ENCODE data around the gene ROGDI.

The ROGDI gene

DNA sequence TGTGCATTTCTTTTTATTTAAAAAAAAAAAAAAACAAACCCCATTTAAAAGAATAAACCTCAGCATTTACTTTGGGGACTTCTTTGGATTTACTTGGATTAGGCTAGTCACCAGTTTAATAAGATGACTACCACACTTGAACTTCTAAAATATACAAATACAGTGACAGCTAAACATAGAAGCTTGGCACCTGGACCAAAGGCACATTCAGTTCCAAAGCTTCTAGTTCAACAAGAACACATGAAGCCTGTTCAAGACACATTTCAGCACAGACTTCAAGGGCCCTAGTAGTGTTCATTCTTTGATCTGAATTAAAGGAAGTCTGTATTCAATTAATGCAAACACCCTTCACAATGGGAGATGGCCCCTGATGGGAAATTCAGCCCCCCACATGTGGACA lies 11.6 kb upstream of the ROGDI start:
- DNase-seq (ENCODE audit: low read depth in 2 of 2) = no peak

DNA sequence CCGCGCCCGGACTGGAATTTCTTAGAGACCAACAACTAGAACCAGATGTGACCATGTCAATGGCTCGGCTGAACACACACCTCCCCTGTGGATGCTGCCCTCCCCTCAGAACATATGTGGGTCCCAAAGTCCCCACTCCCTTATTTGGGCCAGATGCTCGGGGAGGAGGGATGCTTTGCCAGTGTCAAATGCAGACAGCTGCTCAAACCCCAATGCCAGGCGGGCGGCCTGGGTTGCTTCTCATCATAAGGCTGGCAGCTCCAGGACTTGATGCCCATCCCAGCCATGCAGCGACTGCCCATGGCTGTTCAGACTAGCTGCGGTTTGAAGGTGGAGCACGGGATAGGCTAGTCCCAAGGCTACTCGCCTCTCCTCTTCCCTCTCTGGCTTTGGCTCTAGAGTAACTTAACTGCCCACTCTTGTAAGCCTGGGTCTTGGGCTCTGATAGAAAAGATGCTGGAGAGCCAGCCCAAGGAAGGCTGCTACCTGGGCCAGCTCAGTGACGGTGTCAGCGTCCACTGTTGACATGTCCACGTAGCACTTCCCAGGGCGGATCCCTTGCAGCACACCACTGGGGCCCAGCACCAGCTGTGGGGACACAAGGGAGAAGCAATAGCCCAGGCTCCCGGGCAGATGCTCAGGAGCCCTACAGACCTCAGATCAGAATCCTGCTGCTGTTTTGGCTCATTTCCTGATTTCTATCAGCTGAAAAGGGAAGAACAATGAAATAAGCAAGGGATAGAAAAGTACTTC lies 11.0 kb upstream of the ROGDI start:
- DNase-seq (ENCODE audit: low read depth in 2 of 2) = no peak

DNA sequence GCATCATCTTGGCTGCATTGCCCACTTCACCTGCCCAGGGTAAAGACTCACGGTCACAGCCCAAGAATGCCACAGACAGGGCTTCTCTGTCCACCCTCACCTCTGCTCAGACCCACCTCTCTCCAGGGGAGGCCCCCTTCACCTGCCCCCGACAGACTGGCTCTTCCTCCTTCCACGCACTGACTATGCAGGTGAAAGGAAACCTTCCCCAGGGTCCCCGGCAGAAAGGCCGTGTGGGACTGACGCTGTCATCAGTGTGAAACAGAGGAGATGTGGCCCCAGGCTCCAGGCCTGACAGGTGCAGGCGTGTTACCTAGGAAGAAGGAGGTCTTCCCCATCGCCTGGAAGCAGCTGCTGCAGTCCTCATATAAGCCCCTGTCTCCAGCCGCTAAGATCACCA lies 9.3 kb upstream of the ROGDI start:
- no peak for DNase-seq (ENCODE audit: low read depth in 2 of 2)

DNA sequence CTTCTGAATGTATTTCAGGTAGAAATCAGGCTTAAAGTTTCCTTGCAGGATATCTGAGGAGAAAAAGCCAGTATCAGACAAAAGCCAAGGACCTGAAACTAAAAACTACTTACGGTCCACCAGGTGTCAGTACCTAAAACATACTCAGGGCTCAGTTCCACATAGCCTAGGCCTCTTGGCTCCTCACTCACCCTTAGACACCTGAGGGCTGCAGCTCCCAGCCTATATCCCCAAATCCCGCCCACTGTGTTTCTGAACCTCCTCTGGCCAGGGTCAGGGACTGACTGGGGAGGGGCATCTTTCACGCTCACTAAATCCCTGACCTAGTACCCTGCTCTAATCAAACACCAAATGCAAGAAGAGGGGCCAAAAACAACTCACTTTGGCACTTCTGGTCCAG lies 8.8 kb upstream of the ROGDI start:
- no peak for DNase-seq (ENCODE audit: low read depth in 2 of 2)

DNA sequence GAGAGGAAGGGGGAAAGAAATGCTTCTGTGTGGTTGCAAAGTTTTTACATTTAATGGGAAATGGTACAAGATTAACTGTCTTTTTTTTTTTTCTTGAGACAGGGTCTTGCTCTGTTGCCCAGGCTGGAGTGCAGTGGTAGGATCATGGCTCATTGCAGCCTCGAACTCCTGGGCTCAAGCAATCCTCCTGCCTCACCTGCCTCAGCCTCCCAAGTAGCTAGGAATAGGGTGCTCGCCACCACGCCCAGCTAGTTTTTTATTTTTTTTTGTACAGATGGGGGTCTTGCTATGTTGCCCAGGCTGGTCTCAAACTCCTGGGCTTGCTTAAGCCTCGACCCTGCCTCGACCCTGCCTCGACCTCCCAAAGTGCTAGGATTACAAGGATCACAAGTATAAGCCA lies 3.8 kb upstream of the ROGDI start:
- DNase-seq (ENCODE audit: low read depth in 2 of 2) = no peak

DNA sequence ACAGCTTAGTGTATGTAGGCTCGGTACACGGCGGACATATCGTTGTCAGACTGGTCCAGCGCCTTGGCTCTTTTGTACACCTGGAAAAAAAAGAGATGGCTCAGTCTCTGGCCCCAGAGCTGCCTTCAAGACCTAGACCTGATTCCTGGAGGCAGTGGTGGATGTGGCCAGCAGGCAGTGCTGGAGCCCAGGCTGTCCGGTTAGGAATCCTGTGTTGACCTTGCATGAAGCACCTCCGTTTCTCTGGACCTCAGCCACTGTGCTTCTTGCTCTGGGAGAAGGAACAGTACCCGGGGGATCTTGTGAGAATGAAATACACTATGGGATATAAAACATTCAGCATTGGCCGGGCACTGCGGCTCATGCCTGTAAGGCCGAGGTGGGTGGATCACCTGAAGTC lies 2.8 kb upstream of the ROGDI start:
- no peak for DNase-seq (ENCODE audit: low read depth in 2 of 2)

DNA sequence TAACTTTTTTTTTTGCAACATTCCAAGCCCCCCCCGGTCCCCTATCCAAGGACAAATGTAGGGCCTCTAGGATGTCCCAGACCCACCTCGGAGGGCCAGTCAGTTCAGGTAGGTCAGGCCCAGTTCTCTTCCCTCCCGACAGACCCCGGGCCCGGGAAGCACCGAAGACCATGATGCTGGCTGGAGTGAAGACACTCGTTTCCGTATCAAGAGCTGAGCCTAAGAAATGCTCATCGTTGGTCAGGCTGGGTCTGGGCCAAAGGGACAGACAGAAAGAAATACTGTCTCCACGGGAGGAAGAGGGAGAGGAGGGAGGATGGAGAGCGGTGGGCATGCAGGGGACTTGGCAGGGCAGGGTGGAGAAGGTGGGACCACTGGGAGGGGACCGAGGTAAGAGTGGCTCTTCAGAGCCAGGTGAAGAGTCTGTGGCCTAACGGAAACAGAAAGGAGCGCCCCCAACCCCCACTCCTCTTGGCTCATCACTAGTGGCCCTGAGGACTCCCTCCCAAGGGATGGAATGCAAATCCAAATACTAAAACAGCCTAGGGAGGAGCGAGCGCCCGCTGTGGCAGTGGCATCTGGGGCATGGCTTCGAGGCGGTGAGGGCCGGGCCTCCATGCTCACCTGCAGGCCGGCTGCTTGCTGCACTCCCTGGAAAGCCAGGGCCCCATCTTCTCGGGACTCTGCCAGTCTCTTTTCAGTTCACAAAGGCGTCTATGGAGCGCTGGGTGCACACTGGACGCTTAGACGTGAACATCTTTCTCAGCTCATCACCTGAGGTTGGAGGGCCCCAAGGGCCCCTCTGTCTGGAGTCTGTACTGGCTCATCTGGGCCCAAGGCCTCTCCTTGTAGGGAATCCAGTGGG lies 1.7 kb upstream of the ROGDI start:
- no peak for DNase-seq (ENCODE audit: low read depth in 2 of 2)

DNA sequence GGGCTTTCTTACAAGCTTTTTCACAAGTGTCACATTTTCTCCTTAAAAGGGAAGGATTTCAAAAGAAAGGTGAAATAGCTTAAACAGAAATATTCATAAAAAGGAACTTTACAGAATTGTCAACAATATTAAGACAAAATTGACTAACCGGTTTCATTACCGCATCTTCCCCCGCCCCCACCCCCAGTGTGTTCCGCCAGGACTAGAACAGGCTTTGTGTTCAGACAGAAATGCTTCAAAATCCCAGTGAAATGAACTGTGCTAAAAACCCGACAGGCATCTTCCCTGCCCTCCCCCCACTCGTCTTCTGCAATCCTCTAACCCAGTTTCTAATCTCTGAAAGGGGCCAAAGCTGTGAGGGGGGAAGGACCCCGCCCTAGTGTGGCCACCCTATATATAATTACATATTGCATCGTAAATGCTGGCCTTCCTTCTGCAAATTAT lies 990 bp upstream of the ROGDI start:
- DNase-seq (ENCODE audit: low read depth in 2 of 2) = no peak

DNA sequence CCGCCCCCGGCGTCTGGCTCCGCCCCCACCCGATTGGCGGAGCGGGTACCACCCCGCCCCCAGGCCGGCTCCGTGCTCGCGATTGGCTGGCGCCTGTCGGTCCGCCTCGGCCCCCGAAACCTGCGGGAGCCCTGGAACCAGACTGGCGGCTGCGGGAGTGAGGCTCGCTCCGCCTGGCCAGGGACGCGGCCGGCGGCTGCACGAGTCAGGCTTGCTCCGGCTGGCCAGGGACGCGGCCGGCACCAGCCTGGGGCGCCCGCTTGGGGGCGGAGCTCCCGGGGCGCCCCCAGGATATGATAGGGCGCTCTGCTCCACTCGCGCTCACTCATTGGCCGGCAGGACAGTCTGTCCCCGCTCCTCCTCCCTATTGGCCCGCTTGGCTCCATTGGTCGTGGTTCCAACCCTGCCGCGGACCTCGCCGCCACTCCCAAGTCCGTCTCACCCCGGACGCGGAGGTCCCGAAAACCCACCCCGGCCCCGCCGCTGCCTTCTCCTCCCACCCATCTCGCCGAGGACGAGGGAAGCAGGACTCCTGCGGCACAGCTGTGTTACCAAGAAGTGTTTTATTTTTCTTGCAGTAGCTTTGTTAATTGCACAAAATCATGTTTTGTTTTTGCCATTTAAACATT lies 340 bp upstream of the ROGDI start:
- DNase-seq (ENCODE audit: low read depth in 2 of 2) = peak; percentile 72 to 80

DNA sequence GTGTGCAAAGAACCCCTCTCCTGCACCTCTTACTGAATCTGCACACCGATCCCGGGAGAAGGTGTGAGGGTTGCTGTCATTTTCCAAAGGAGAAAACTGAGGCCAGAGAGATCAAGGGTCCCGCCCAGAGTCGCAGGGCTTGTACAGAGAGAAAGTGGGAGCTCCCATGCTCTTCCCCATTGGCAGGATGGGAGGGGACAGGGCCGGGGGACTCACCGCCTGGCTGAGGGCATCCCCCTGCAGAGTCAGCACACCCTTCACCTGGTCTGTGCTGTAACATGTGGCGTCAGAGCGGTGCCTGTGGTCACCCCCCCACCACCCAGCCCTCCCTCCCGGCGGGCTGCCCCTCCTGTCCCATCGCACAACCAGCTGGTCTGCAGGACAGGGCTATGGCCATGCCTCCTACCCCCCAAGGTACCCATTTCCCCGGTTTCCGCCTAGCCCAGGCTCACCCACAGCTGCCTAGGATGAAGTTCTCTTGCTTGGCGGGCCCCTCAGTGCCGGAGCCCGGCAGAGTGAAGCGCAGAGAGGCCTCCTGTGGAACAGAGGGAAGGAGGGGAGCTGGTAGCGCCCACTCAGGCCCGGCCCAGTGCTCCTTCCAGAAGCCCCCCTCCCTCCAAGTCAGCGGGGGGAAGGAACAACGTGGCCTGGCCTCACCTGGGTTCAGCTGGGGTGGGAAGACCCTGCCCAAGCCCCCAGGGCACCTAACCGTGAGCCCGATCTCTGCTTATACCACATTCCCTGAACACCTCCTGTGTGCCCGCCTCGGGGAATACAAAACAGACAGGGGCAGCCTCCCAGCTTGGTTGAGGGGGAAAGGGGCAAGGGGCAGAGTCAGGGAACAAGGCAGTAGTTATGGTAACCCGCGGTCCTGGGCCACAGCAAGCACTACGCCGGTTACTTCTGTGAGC lies 1.1 kb downstream of the ROGDI start:
- no peak for DNase-seq (ENCODE audit: low read depth in 2 of 2)

DNA sequence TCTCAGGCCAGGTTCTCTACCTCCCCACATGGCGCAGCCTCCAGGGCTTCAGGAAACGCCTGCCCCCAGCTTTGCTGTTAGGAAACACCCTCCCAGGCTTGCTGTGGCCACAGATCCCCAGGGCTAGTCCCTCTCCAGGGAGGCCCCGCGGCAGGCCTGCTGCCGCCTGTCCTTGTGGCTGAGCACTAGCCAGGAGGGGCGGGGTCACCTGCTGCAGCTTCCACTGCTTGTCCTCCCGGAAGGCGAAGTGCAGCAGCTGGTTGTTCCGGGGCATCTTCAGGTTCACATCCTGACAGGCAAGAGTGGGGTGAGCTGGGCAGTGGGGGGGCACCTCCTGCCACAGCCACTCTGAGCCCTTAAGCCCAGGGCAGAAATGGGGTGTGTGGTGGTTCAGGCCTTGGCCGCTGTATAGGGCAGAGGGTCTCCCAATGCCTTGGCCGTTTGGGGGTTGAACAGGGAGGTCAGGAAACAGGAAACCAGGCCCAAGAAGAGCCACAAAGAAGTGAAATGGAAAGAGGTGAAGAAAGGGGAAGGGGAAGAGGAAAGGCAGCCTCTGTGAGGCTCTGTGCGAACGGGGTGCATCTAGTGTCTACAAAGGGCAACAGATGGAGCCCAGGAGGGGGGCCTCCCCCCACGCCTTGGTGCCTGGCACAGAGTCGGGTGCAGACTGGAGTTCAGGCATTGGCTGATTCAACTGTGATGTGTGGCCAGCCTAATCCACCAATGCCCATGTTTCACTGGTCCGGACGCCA lies 2.0 kb downstream of the ROGDI start:
- DNase-seq (ENCODE audit: low read depth in 2 of 2) = no peak

DNA sequence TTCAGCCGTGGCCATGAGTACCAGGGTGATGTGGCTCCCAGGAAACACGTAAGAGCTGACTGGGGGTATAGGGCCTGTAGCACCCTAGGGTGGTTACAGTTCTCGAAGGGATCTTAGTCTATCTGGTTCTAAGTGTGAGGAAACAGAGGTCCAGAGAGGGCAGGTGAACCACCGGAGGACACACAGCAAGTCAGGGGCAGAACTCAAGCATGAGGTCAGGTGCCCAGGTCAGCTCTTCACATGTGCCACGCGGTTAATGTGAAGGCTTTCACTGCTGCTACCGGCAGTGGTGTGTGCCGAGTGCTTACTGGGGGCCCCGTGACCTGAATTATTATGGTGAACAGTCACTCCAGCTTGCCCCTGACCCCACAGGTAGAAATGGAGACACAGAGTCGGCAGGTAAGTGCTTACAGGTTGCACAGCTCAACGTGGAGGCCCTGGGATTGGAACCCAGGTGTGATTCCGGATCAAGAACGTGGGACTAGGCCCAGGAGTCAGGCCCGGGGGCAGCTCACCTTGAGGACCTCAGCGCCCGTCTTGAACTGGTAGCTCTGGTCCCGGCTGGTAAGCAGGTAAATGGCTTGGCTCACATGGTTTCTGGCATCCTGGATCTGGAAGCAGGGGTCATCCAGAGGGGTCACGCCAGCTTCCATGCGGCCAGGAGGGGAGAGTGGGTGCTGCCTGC lies 3.1 kb downstream of the ROGDI start:
- no peak for DNase-seq (ENCODE audit: low read depth in 2 of 2)

DNA sequence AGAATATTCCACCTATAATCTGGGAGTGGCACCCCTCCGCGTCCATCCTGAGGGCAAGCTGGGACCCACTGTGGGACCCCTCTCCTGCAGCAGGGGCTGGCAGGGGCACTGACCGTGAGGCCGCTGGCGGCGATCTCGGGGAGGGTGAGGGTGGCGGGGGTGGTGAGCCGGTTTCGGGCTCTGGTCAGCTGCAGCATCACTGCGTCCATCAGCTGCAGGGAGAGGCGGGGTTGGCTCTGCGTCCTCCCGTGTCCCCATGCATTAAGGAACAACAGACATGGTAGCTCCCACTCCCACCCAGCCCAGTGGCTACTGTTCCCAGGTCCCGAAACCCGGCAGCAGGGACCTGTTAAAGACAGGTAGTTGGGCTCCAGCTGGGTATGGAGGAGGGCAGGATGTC lies 4.0 kb downstream of the ROGDI start:
- DNase-seq (ENCODE audit: low read depth in 2 of 2) = no peak

DNA sequence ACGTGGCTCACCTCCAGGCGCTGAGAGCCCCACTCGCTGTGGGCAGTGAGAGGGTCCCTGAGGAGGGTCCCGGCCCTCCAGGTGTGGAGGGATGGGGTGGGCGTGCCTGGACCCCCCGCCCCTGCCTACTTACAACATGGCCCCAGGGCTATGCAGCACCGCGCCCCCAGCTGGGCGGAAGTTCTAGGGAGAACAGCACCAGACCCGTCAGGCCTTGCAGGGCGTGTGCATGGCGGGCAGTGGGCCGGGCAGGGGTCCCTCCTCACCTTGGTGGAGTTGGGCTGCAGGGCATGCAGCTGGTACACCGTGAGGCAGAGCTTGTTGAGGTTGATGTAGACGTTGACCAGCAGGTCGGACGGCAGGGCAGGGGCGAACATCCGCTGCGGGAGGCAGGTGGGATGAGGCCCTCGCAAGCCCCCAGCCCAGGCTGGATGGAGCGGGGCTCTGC lies 4.6 kb downstream of the ROGDI start:
- no peak for DNase-seq (ENCODE audit: low read depth in 2 of 2)

DNA sequence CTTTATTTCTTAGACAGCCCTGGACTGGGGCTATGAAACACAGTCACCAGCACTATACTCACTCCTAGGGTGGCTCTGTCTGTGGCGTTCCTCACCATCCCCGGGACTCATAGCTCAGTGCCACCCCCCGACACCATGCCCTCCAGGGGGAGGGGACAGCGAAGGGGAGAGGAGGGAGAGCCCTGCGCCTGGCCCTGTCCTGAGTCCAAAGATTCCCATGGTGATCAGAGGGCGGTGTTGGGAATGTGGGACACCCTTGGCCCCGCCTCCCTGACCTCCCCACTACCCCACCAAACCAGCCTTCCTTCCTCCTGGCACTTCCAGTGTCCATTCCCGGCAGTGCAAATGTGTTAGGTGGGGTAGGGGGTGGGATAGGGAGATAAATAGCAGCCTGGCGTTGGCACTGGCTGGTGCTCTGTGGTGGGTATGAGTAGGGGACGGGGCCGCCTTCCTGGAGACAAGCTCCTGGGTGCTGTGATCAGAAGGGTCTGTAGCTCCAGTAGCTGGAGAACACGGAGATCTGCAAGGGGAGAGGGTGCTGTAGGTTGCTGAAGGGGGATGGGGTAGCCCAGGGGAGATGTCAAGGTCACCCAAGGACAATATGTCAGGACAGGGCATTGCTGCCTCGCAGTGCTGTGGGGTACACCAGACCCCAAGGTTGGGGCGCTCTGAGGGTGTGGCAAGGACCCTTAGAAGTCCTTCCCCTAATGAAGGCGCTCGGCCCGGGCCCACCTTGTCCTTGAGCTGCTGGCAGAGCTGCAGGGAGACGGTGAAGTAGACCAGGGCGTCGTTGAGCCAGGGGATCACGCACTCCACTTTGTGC lies 5.2 kb downstream of the ROGDI start:
- no peak for DNase-seq (ENCODE audit: low read depth in 2 of 2)

DNA sequence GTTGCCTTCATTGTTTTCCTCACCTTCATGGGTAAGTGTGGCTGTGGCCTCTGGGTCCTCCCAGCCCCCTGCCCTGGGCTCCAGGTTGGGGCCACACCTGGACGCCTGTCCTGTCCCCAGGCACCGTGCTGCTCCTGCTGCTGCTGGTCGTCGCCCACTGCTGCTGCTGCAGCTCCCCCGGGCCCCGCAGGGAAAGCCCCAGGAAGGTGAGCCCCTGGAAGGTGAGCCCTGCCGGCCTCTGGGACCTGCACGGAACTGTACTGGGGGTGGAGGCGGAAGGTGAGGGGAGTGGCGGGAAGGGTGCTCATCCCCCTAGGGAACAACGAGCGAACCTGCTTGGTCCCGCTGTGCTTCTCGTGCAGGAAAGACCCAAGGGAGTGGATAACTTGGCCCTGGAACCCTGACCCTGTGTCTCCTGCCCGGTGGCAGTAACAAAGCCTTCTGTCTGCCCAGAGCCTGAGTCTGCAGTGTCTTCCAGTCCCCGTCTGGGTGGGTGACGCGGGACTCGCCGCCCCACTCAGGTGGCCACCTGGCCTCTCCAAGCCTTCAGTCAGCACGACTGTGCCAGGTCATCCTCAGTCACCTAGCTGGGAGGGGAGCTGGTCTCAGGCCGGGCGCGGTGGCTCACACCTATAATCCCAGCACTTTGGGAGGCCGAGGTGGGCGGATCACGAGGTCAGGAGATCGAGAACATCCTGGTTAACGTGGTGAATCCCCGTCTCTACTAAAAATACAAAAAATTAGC lies 6.4 kb downstream of the ROGDI start:
- DNase-seq (ENCODE audit: low read depth in 2 of 2) = no peak

DNA sequence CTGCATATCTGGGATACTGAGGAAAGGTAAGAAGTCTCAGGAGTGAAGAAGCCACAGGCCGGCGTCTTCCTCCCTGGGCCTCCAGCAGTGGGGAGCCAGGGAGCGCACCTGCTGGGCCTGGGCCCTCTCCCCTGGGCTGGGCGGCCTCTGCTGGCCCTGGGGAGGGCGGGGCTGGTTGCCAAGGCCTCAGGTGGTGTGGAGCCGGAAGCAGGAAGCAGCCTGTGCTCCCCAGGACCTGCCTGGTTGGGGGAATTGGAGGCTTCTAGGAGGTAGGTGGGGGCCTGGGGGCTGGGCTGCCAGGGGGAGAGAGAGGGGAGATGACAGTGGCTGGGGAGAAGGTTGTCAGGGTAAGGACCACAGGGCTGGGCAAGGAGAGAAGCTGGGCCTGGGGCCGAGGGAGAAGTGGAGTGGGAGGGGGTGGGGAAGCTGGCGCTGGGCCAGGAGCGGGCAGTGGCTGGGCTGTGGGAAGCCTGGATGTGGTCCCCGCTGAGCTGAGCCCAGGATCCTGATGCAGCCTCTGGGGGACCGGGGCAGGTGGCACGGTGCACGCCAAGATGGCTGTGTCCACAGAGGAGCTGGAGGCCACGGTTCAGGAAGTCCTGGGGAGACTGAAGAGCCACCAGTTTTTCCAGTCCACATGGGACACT lies 7.1 kb downstream of the ROGDI start, which contains the start of gene SMIM22:
Gene SMIM22 (plus strand): TSS at position 189 of the 647 bp plus-strand sequence. CDS start 366 bp downstream, at position 555.
- no peak for DNase-seq (ENCODE audit: low read depth in 2 of 2)

DNA sequence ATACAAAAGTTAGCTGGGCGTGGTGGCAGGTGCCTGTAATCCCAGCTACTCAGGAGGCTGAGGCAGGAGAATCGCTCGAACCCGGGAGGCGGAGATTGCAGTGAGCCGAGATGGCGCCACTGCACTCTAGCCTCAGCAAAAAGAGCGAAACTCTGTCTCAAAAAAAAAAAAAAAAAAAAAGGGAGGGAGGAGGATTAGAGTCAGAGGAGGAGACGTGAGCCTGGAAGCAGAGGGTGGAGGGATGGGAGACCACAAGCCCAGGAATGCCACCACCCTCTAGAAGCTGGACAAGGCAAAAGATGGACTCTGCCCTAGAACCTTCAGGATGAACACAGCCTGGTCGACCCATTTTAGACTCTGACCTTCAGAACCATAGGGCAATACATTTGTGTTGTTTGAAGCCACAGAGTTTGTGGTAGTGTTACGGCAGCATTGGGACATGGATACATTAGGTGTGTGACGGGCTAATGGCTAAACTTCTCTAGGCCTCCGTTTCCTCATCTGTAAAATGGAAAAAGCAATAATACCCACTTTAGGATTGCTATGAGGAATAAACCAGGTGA lies 9.4 kb downstream of the ROGDI start:
- no peak for DNase-seq (ENCODE audit: low read depth in 2 of 2)
